GM19099 (cell line): Measurements from ENCODE around the gene CREG2.

ENCODE experiments used
- POLR2A ChIP-seq: IDR thresholded peaks from 3 replicates; pipeline ENCODE4 v1.6.1; 2011; ENCODE audit warnings: low read depth; ENCODE audit not compliant: insufficient read length; ENCODE audit errors: extremely low read depth

The CREG2 gene

GRCh38 chr2:101387151-101387834 lies at the start of gene CREG2:
CREG2 (minus strand) TSS chr2:101387503; CDS start chr2:101387457, 46 bp downstream.
- TF ChIP-seq POLR2A = no peak

GRCh38 chr2:101435001-101435862 lies 47.9 kb upstream of the CREG2 start:
- TF ChIP-seq POLR2A = no peak

GRCh38 chr2:101433465-101433864 lies 46.2 kb upstream of the CREG2 start:
- no peak for TF ChIP-seq POLR2A

- no peak for TF ChIP-seq POLR2A
These were observed 45.3 kb upstream of the CREG2 start for GRCh38 chr2:101432411-101433181.

GRCh38 chr2:101431486-101431885 lies 44.2 kb upstream of the CREG2 start:
- TF ChIP-seq POLR2A = no peak

- no peak for TF ChIP-seq POLR2A
These were observed 42.9 kb upstream of the CREG2 start for GRCh38 chr2:101430156-101430555.

GRCh38 chr2:101429453-101429852 lies 42.1 kb upstream of the CREG2 start:
- no peak for TF ChIP-seq POLR2A

- TF ChIP-seq POLR2A = no peak
These were observed 41.3 kb upstream of the CREG2 start for GRCh38 chr2:101428422-101429176.

- no peak for TF ChIP-seq POLR2A
These were observed 40.4 kb upstream of the CREG2 start for GRCh38 chr2:101427743-101428142.

GRCh38 chr2:101427240-101427639 lies 39.9 kb upstream of the CREG2 start:
- no peak for TF ChIP-seq POLR2A

- no peak for TF ChIP-seq POLR2A
These were observed 39.5 kb upstream of the CREG2 start for GRCh38 chr2:101426822-101427221.

- no peak for TF ChIP-seq POLR2A
These were observed 33.3 kb upstream of the CREG2 start for GRCh38 chr2:101420623-101421022.

- TF ChIP-seq POLR2A = no peak
These were observed 31.9 kb upstream of the CREG2 start for GRCh38 chr2:101419096-101419663.

- no peak for TF ChIP-seq POLR2A
These were observed 31.3 kb upstream of the CREG2 start for GRCh38 chr2:101418460-101419095.

- TF ChIP-seq POLR2A = no peak
These were observed 29.3 kb upstream of the CREG2 start for GRCh38 chr2:101416609-101417008.

- no peak for TF ChIP-seq POLR2A
These were observed 28.6 kb upstream of the CREG2 start for GRCh38 chr2:101415884-101416283.
